Measurements from ENCODE around the gene PLCD3. TPM values are rescaled to one million over a fixed set of nuclear protein-coding genes. Genes with fewer than 3 reads are reported as not detected.

Gene PLCD3
- total and polyA plus RNA-seq, 2 of the 13 experiments (the other 11 are each of a cell fraction or from before 2014, with no cell fraction given), result 11.3 to 39.1 TPM

- TF ChIP-seq ZBTB2 (CRISPR knock-in tag; IDR thresholded peaks at IDR 0.05; ENCODE audit: low read depth) (no peak), HNRNPH1 (optimal IDR thresholded peaks at IDR 0.05; ENCODE audit: low read depth, low read length) (no peak), ZFY (CRISPR knock-in tag; IDR thresholded peaks at IDR 0.05) (peak; percentile 44; the same call in 1 of the 2 replicates), ZGPAT (CRISPR knock-in tag; IDR thresholded peaks at IDR 0.05) (no peak), POLR2AphosphoS2 (IDR thresholded peaks at IDR 0.05; ENCODE audit: low read depth, low read length) (no peak), ZNF776 (CRISPR knock-in tag; IDR thresholded peaks at IDR 0.05) (no peak), ZNF12 (CRISPR knock-in tag; IDR thresholded peaks at IDR 0.05) (no peak), MAX (IDR thresholded peaks at IDR 0.05) (0 out of 2 replicates have a peak, but pooled peaks have one; percentile 8), ZNF766 (CRISPR knock-in tag; IDR thresholded peaks at IDR 0.05; ENCODE audit: borderline replicate concordance) (no peak), ZNF543 (CRISPR knock-in tag; IDR thresholded peaks at IDR 0.05) (no peak), ISL2 (CRISPR knock-in tag; IDR thresholded peaks at IDR 0.05) (no peak), ZNF180 (CRISPR knock-in tag; IDR thresholded peaks at IDR 0.05; ENCODE audit: borderline replicate concordance, low read depth) (no peak), GTF3A (CRISPR knock-in tag; conservative IDR thresholded peaks at IDR 0.05) (0 out of 2 replicates have a peak, but pooled peaks have one; percentile 56), ZNF672 (CRISPR knock-in tag; IDR thresholded peaks at IDR 0.05) (no peak), ZFP36L1 (CRISPR knock-in tag; IDR thresholded peaks at IDR 0.05) (no peak), ELF3 (CRISPR knock-in tag; IDR thresholded peaks at IDR 0.05) (no peak), MXI1 (IDR thresholded peaks at IDR 0.05; ENCODE audit: borderline replicate concordance, low read depth, low read length) (no peak), ZNF484 (CRISPR knock-in tag; IDR thresholded peaks at IDR 0.05; ENCODE audit: borderline replicate concordance, low read depth) (no peak), POLR2AphosphoS5 (IDR thresholded peaks at IDR 0.05; ENCODE audit: low read depth, low read length) (no peak), PBX2 (CRISPR knock-in tag; IDR thresholded peaks at IDR 0.05) (no peak), XBP1 (CRISPR knock-in tag; IDR thresholded peaks at IDR 0.05) (no peak), MXD4 (CRISPR knock-in tag; IDR thresholded peaks at IDR 0.05) (0 out of 2 replicates have a peak, but pooled peaks have one; percentile 40), ZNF333 (CRISPR knock-in tag; IDR thresholded peaks at IDR 0.05; ENCODE audit: borderline replicate concordance) (no peak), DNMT3B (CRISPR knock-in tag; conservative IDR thresholded peaks at IDR 0.05) (no peak), THRA (CRISPR knock-in tag; IDR thresholded peaks at IDR 0.05; ENCODE audit: borderline replicate concordance) (peak; percentile 89; the same call in 1 of the 2 replicates), ZNF547 (CRISPR knock-in tag; IDR thresholded peaks at IDR 0.05) (peak; percentile 44; the same call in 1 of the 2 replicates), SMARCC2 (IDR thresholded peaks at IDR 0.05) (no peak), BRCA1 (CRISPR knock-in tag; IDR thresholded peaks at IDR 0.05) (no peak), ZMYM2 (CRISPR knock-in tag; IDR thresholded peaks at IDR 0.05) (no peak)
Measured at GRCh38 chr17:45113424-45113754, 18.9 kb downstream of the PLCD3 start (continued).
